KBM-7 (cell line): ENCODE measurements around the gene ANK3.

Experiments
- DNase-seq: peaks from one replicate; pipeline ENCODE4 v3.0.0-alpha.2; 2015
- in situ Hi-C: fragments of 300-500 bp; cut with MboI; formaldehyde crosslinking; loops from 2 replicates; pipeline ENCODE4 v1.14.3; 2020; ENCODE audit warnings: low sequenced_read_pairs, low pct_unique_long_range_greater_than_20kb, mixed read lengths

Gene ANK3

GRCh38 chr10:60358282-60358681, 31.4 kb downstream of the ANK3 start:
- in situ Hi-C loops = no loop called here
- DNase-seq = no peak

- in situ Hi-C loops = no loop called here
- DNase-seq = no peak
Observed at GRCh38 chr10:60353519-60354258, 36.0 kb downstream of the ANK3 start.

- in situ Hi-C loops = no loop called here
- no peak for DNase-seq
Observed at GRCh38 chr10:60352105-60352504, 37.6 kb downstream of the ANK3 start.

- no peak for DNase-seq
- in situ Hi-C loops = no loop called here
Observed at GRCh38 chr10:60351191-60351853, 38.4 kb downstream of the ANK3 start.

GRCh38 chr10:60350400-60350799, 39.3 kb downstream of the ANK3 start:
- DNase-seq = no peak
- in situ Hi-C loops = no loop called here

DNA sequence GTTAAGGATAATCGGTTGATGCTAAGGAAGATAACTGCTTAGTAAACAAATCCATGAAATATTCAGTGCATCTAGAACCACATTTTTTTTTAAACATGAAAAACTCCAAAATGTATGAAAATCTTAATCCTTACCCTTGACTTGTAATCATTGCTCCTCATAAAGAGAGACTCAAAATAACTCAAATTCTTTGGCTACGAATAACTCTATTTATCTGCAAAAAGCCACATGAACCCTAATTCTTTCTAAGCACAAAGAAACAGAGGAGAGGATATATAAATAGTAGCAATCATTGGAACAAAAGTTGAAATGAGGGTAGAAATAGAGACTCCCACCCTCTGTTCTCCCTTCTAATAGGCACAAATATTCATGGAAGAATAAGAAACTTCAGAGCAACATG, 40.2 kb downstream of the ANK3 start:
- no peak for DNase-seq
- in situ Hi-C loops = no loop called here

GRCh38 chr10:60348982-60349381, 40.7 kb downstream of the ANK3 start:
- in situ Hi-C loops = no loop called here
- DNase-seq = no peak

GRCh38 chr10:60347270-60347669, 42.4 kb downstream of the ANK3 start:
- in situ Hi-C loops = no loop called here
- DNase-seq = no peak

- no peak for DNase-seq
- in situ Hi-C loops = no loop called here
Observed at GRCh38 chr10:60346661-60347060, 43.0 kb downstream of the ANK3 start.

- in situ Hi-C loops = no loop called here
- no peak for DNase-seq
Observed at GRCh38 chr10:60343254-60343653, 46.4 kb downstream of the ANK3 start.

GRCh38 chr10:60341969-60342368, 47.7 kb downstream of the ANK3 start:
- DNase-seq = no peak
- in situ Hi-C loops = no loop called here

- no peak for DNase-seq
- in situ Hi-C loops = no loop called here
Observed at GRCh38 chr10:60340973-60341372, 48.7 kb downstream of the ANK3 start.

GRCh38 chr10:60339757-60340156, 49.9 kb downstream of the ANK3 start:
- in situ Hi-C loops = no loop called here
- DNase-seq = no peak

- no peak for DNase-seq
- in situ Hi-C loops = no loop called here
Observed at GRCh38 chr10:60338786-60339185, 50.9 kb downstream of the ANK3 start.

DNA sequence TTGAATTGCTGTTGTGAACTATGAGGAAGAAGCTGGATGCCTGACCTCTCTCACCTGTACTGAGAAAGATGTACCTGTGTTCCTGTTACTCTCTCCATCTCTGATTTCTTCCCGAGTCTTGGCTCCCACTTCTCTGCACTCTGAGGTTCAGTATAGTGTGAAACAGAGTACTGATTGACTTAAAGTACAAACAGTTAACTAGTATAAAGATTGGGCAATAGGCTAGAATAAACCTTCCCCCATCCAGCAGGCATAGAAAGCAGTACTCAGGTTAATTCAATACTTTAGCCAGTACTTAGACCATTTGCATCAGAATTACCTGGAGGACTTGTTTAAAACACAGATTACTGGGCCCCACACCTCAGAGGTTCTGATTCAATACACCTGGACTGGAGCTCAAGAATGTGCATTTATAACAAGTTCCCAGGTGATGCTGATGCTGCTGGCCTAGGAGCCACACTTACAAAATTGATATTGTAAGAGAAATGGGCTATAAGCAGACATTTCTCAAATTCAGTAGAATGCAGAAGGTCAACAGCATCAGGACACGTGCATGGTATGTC, 51.6 kb downstream of the ANK3 start:
- no peak for DNase-seq
- in situ Hi-C loops = no loop called here

DNA sequence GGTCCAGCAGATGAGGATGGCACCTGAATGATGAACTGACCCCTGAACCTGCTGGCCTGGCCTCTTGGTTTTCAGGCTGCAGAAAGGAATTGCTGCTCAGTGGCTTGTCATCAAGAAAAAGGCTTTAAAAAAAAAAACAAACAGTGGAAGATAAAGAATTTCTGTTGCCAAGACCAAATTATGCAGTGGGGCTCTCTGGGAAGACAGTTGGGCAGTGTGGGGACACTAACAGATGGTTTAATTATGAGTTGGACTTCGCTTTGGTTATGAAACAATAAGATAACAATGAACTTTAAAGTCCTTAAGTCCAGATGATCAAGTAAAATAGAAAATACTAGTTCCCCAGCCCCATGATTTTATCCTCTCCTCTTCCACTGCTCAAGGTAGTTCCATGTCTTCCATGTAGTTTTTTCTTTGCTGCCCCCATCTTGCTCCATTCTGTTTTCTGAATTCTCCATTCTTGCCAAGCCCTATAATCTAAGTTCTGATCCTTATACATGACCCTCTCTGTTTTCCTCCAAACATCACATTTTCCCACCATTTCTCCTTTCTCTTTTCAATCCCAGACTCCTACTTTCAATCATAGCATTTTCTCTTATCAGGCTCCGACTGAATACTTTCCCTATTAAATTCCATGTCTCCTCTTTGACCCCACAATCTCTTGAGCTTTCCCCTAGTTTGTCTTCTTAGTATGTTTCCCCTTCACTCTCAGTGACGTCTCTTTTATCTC, 52.6 kb downstream of the ANK3 start:
- no peak for DNase-seq
- in situ Hi-C loops = no loop called here

- no peak for DNase-seq
- in situ Hi-C loops = no loop called here
Observed at GRCh38 chr10:60335708-60336107, 54.0 kb downstream of the ANK3 start.

- no peak for DNase-seq
- in situ Hi-C loops = no loop called here
Observed at GRCh38 chr10:60334991-60335390, 54.7 kb downstream of the ANK3 start.

DNA sequence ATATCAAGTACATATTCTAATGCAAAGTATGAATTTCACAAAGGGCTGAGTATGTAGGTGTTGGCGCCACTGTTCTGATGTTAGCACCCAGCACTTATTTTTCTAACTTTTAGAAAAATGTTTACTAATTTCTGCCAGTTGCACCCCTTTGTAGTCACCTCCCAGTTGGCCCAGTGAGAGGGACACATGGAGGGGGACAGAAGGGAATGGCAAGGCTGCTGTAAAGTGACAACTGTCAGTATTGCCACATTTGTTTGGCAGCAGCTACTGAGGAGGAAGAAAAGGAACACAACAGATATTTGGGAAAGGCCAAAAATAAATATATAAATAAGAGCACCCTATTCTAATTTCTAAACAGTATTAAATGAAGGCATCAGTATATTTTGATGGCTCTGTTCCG, 57.3 kb downstream of the ANK3 start:
- no peak for DNase-seq
- in situ Hi-C loops = no loop called here

DNA sequence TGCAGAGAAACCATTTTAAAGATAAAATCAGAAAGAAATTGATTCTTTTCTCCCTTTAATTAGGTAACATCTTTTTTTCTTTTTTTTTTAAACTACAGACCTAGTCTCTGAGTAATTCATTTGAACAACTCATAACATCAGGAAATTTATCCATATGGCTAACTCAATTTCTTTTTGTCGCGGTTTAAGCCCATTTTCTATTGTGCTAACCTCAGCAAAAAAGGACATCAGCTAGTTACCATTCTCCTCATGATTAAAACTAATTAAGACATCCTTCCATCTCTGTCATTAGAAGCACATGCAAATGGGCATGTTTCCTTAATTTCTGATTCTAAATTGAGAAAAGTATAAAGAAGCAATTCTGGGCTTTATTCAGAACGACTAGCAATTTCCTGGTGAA, 57.8 kb downstream of the ANK3 start:
- in situ Hi-C loops = no loop called here
- DNase-seq = no peak
